ENCODE measurements around the gene GPR63. TPM values are rescaled to one million over a fixed set of nuclear protein-coding genes. Genes with fewer than 3 reads are reported as not detected.

GPR63 gene
- total and polyA plus RNA-seq, 9 of the 15 experiments (the other 6 are each of a cell fraction or from before 2014, with no cell fraction given): 1.6 to 5.1 (median 3.7) TPM

GRCh38 chr6:96836631-96837080 is 621 bp downstream of the GPR63 start (continued):
- TF ChIP-seq EP400 (IDR thresholded peaks at IDR 0.05) (0 out of 2 replicates have a peak, but pooled peaks have one; percentile 27), TAF1 (IDR thresholded peaks at IDR 0.05; ENCODE audit: control insufficient read depth, extremely low read depth, insufficient read depth, low read length, severe bottlenecking) (peak; percentile 26), L3MBTL2 (IDR thresholded peaks at IDR 0.05) (no peak), CBX5 (IDR thresholded peaks at IDR 0.05; ENCODE audit: borderline replicate concordance, low read depth) (no peak), HOXB6 (CRISPR knock-in tag; IDR thresholded peaks at IDR 0.05; ENCODE audit: borderline replicate concordance) (no peak), ZNF695 (CRISPR knock-in tag; IDR thresholded peaks at IDR 0.05) (no peak), ZNF408 (CRISPR knock-in tag; IDR thresholded peaks at IDR 0.05; ENCODE audit: low read depth) (no peak)
- TF ChIP-seq, protein P1, sequence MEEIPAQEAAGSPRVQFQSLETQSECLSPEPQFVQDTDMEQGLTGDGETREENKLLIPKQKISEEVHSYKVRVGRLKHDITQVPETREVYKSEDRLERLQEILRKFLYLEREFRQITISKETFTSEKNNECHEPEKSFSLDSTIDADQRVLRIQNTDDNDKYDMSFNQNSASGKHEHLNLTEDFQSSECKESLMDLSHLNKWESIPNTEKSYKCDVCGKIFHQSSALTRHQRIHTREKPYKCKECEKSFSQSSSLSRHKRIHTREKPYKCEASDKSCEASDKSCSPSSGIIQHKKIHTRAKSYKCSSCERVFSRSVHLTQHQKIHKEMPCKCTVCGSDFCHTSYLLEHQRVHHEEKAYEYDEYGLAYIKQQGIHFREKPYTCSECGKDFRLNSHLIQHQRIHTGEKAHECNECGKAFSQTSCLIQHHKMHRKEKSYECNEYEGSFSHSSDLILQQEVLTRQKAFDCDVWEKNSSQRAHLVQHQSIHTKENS (CRISPR knock-in tag; IDR thresholded peaks at IDR 0.05): no peak
- TF ChIP-seq, protein P2, sequence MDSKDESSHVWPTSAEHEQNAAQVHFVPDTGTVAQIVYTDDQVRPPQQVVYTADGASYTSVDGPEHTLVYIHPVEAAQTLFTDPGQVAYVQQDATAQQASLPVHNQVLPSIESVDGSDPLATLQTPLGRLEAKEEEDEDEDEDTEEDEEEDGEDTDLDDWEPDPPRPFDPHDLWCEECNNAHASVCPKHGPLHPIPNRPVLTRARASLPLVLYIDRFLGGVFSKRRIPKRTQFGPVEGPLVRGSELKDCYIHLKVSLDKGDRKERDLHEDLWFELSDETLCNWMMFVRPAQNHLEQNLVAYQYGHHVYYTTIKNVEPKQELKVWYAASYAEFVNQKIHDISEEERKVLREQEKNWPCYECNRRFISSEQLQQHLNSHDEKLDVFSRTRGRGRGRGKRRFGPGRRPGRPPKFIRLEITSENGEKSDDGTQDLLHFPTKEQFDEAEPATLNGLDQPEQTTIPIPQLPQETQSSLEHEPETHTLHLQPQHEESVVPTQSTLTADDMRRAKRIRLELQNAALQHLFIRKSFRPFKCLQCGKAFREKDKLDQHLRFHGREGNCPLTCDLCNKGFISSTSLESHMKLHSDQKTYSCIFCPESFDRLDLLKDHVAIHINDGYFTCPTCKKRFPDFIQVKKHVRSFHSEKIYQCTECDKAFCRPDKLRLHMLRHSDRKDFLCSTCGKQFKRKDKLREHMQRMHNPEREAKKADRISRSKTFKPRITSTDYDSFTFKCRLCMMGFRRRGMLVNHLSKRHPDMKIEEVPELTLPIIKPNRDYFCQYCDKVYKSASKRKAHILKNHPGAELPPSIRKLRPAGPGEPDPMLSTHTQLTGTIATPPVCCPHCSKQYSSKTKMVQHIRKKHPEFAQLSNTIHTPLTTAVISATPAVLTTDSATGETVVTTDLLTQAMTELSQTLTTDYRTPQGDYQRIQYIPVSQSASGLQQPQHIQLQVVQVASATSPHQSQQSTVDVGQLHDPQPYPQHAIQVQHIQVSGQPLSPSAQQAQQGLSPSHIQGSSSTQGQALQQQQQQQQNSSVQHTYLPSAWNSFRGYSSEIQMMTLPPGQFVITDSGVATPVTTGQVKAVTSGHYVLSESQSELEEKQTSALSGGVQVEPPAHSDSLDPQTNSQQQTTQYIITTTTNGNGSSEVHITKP (IDR thresholded peaks at IDR 0.05; ENCODE audit: partially characterized antibody): peak; percentile 92
- TF ChIP-seq, protein P3, sequence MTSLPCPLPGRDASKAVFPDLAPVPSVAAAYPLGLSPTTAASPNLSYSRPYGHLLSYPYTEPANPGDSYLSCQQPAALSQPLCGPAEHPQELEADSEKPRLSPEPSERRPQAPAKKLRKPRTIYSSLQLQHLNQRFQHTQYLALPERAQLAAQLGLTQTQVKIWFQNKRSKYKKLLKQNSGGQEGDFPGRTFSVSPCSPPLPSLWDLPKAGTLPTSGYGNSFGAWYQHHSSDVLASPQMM (CRISPR knock-in tag; IDR thresholded peaks at IDR 0.05): no peak
- TF ChIP-seq, protein P4, sequence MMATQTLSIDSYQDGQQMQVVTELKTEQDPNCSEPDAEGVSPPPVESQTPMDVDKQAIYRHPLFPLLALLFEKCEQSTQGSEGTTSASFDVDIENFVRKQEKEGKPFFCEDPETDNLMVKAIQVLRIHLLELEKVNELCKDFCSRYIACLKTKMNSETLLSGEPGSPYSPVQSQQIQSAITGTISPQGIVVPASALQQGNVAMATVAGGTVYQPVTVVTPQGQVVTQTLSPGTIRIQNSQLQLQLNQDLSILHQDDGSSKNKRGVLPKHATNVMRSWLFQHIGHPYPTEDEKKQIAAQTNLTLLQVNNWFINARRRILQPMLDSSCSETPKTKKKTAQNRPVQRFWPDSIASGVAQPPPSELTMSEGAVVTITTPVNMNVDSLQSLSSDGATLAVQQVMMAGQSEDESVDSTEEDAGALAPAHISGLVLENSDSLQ (IDR thresholded peaks at IDR 0.05): no peak

Measured in K562 (cell line).